ENCODE measurements around the gene NFRKB.

NFRKB gene

GRCh38 chr11:129895126-129896041, at the start of gene NFRKB:
NFRKB (minus strand) TSS chr11:129895578; CDS start chr11:129892849, 2,729 bp downstream.
- peak; percentile 56 to 86 for DNase-seq

GRCh38 chr11:129944696-129945095, 49.3 kb upstream of the NFRKB start:
- DNase-seq = no peak

- no peak for DNase-seq
Observed at GRCh38 chr11:129943036-129943435, 47.7 kb upstream of the NFRKB start.

DNA sequence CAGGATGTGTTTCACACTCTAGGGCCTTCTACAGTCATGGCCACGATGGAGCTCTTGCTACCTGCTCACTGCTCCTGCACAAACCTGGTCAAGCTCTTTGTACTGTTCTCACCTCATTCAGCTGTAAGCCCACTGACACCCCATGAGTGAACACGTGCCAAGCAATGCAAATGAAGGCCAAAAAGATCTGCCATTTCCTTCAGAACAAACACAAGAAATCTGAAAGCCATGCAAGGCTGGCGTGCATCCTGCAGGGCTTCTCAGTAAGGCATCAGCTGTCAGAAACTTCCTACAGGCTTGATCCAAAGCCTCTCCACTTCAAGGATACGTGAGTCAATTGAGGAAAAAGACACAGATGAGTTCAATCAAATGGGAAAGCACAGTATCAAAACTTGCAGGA, 44.1 kb upstream of the NFRKB start:
- no peak for DNase-seq

- DNase-seq = no peak
Observed at GRCh38 chr11:129938764-129939163, 43.4 kb upstream of the NFRKB start.

GRCh38 chr11:129937592-129938238, 42.3 kb upstream of the NFRKB start:
- no peak for DNase-seq

GRCh38 chr11:129935723-129936122, 40.3 kb upstream of the NFRKB start:
- DNase-seq = no peak

- DNase-seq = no peak
Observed at GRCh38 chr11:129933891-129934290, 38.5 kb upstream of the NFRKB start.

GRCh38 chr11:129933262-129933661, 37.9 kb upstream of the NFRKB start:
- no peak for DNase-seq

DNA sequence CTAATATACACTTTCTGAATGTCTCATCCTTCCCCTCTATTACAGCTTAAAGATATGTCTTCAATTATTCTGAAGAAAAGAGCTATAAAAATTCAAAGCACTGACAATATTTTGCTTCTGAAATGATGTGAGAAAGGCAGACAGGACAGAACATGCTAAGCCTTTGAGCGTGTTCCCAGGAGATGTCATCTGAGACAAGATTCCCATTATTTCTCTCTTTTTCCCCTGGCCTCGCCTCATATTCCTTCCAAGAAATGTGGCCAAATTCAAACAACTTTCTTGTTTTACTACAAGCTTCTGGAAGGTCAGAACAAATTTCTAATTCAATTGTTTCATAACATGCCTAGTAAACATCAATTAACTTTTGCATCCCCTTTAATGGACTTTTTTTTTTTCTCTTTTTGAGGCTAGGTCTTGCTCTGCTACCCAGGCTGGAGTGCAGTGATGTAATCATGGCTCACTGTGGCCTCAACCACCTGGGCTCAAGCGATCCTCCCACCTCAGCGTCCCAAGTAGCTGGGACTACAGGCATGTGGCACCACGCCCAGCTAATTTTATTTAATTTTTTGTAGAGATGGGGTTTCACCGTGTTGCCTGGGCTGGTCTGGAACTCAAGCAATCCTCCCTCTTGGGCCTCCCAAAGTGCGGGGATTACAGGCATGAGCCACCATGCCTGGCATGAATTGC, 37.1 kb upstream of the NFRKB start:
- no peak for DNase-seq

GRCh38 chr11:129930743-129931142, 35.4 kb upstream of the NFRKB start:
- peak; percentile 76 to 94 for DNase-seq

DNA sequence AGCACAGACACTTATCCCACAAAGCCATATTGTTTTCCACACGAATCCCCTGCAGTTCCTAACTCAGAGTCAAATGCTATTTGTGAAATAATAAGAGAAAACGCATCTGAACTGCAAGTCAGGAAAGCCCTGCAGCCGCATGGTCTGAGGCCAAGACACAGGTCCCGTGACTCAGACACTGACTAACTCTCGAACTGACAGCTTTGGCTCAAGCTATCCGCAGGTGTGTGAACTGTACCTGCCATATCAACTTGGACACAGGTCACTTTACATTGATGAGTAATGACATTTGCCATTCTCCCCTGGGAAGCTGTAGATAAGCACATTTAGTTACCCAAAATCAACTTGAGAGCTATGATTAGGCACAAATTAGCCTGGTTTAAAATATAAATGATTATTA, 34.9 kb upstream of the NFRKB start:
- peak; percentile 79 to 86 for DNase-seq

DNA sequence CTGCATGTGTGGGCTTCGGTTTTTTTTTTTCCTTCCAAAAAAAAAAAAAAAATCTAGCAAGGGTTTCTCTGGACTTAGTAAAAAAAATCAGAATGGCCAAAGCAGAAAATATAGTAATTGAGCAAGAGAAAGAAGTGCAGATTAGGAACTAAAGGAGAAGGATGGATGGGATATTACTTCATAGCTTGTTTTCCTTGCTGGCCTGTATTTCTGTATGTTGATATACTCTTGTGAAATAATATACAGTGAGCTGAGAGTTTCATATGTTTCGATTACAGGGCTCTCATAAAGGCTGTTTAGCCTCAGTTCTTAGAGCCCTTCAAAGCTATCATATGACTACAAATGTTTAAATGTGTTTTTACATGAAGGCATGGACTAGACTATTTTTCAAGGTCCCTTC, 34.3 kb upstream of the NFRKB start:
- peak; percentile 45 to 63 for DNase-seq

DNA sequence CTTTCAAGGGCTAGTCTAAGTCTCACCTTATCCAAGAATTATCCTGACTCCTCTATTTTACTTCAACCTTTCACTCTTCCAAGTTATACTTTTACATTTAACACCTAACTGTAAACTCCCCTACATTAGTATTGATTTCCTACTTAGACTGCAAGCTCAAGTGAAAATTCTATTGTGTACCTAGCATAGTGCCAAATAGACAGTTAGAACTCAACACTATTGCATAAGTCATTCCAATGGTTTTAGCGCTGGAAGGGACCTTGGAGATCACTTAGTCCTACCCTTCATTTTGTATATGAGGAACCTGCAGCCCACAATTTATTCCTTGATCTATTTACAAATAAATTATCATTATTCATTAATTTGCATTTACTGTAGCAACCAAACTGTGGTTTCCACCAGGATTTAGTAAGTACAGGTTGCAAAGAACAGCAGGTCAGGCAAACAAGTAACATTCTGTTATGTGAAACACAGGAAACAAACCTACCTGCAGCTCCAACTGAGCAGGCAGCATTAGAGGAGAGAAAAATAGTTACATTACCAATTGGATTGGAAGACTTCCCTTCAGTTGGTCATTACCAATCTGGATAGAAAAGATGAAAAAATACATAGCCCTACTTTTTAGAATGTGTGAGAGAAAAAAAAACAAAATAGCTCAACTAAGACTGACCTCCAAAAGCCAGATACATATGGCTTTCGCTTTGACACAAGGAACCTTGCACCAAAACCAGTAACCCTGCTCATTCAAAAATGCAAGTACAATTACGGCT, 33.7 kb upstream of the NFRKB start:
- no peak for DNase-seq

DNA sequence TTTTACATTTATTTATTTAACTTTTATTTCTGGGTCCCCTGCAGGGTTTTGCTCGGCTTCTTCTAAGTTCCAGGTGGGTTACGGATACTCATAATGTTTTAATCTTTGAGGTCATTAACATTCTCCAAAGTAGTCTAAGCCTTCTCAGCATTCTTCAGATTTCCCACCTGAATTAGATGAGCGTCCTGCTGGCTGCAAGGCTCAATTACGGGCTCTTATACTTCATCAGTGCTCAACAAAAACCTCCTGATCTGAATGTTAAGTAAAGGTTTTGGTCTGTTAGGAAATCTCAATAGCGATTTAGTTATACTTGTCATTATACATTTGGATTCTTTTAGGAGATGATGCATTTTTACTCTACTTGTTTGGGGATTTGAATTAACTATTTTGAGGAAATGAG, 27.3 kb upstream of the NFRKB start:
- DNase-seq = no peak

DNA sequence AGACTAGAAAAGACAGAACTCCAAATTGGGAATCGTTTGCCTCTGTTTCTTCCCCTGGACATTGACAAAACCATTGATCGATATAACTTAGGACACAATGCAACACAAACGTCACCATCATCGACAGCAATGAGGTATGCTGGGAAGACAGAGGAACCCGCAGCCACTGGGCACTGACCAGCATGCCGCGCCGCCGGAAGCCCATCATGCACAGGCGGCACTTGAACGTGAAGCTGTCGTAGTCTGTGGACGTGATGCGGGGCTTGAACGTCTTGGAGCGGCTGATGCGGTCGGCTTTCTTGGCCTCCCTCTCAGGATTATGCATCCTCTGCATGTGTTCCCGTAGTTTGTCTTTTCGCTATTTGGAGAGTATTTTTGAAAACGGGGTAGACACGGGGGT, 23.0 kb upstream of the NFRKB start:
- DNase-seq = no peak

DNA sequence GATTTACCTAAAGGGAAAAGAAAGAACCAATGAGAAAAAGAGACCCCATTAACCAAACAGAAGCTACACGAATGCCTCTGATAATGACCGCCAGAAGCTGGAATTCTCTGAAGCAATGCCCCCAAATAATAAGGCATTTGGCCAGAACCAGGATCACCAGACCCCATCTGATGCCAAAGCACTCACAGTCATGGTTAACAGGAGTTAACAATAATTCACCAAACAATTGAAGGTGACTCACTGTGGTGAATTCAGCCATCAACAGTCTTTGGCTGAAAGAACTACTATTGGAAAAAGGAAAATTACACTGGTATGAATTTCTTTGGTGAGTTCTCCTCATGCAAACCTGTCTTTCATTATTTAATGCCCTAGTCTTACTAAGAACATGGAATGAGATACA, 21.9 kb upstream of the NFRKB start:
- no peak for DNase-seq

- peak in 1 of 2 donors; percentile 45 for DNase-seq
Observed at GRCh38 chr11:129911298-129911697, 15.9 kb upstream of the NFRKB start.

- no peak for DNase-seq
Observed at GRCh38 chr11:129910360-129910759, 15.0 kb upstream of the NFRKB start.

DNA sequence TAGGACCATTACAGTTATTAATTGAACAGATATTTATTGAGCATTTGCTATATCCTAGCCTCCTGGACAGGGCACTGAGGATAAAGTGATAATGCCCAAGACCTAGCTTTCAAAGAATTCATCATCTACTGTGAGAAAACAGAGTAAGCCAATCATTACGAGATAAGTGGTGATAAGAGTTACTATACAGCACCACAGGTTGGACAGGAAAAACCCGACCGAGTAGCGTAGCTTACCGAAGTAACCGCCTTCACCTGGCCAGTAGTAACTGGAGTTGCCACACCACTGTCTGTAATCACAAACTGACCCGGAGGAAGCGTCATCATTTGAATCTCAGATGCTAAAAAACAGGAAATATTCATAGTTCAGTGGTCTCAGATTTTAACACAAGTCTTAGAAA, 10.0 kb upstream of the NFRKB start:
- DNase-seq = no peak

DNA sequence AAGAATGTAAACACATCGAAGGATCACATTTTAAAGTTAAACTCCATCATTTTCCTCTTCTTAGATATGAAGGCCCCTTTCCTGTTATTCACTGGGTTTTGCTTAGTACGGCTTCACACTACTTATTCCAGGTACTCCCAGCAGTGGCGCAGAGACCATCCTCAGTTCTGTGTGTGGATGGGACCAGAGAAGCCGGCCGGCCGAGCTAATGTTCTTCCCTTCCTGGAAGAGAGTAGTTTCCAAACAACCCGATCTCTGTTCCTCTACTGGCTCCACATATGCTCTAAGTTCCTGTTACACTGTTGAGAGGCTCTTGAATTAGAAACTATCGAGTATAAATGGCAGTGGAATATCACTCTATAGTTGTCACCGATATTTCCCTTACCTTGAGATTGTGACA, 684 bp upstream of the NFRKB start:
- DNase-seq = peak; percentile 21 to 47

- peak; percentile 14 to 56 for DNase-seq
Observed at GRCh38 chr11:129894278-129895125, 876 bp downstream of the NFRKB start.
